ENCODE measurements around the gene KCNH3.
"Not testable (repeated sequence)": the region's sequence is repeated elsewhere in the genome, so short reads cannot be mapped to it uniquely, and the experiment has no call there.

The KCNH3 gene

DNA sequence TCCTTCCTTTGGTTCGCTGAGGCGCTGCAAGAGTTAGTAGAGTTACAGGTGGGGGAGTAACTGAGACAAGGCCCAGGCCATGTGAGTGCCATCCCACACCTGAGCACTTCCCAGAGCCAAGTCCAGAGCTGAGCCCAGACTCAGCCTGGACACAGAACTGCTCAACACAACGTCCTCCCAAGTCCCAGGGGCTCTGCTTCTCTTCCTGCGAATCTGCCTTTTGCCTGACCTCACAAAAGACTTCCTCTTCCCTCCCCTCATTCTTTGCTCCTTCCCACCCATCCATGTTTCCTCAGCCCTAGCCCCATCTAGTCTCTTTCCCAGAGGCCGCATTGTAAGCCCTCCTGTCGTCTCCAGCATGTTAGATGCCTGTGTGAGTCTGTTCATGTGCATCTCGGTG lies 45.8 kb downstream of the KCNH3 start:
- no peak for DNase-seq (ENCODE audit: low read depth)

DNA sequence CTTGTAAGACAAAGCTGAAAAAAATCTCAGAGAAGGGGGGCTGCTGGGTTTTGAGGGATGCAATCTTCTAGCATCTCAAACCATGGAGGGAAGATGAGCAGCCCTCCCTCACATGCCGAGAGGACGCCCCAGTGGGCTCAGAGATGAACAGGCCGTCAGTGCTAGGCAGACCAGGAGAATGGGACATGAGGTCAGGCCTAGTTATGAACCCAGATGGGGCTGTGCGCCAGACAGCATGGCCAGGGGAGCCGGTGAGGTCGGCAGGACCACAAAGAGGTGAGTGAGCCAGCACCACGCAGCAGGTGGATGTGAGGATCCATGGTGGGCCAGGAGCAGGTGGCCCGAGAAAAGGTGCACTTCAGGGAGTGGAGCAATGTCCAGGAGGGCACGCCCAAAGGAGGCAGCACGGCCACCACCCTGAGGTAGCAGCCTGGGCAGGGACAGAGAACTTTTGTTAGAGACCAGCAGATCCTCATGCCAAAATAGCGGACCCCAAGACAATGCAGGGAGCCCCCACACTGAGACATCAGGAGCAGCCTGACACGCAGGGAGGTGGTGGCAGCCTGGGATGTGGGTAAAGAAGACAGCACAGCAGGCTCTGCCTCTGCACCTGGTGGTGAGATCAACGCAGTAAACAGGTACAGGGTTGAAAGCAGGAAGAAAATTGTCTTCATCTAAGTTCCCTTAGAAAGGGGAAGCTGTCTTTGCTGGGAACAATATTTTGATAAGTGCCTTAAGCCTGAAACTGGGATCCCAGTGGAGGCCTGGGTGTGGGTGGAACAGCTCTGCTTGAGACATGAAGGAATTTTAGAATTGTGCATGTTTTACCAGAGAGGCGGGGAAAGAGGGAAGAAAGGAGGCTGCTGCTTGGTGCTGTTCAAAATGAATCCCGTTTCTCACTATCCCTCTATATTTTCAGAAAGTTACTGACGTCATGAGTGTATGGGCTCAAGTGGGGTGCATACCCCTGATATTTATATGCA lies 46.9 kb downstream of the KCNH3 start:
- DNase-seq (ENCODE audit: low read depth), result no peak

- no peak for DNase-seq (ENCODE audit: low read depth)
Observed at GRCh38 chr12:49587174-49587908, 48.5 kb downstream of the KCNH3 start.

DNA sequence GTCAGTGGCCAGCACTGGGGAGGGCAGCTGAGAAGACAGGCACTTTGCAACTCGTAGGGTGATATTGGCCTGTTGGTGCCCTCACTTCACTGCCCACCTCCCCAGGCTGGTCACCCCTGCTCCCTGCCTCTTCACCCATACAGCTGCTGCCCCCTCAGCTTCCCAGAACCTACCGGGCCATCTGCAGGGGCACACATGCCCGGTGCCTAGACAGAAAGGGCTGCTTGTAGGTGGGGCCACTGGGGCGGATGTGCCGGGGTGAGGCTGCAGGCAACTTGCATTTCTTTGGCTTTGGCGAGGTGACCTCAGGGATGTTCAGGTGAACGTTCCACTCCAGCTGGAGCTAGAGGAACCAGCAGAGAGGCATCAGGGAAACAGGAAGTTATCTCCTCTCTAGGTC lies 49.5 kb downstream of the KCNH3 start:
- no peak for DNase-seq (ENCODE audit: low read depth)

- DNase-seq (ENCODE audit: low read depth), result no peak
Observed at GRCh38 chr12:49588721-49589516, 50.1 kb downstream of the KCNH3 start.

GRCh38 chr12:49598527-49598926 lies 59.7 kb downstream of the KCNH3 start:
- no peak for DNase-seq (ENCODE audit: low read depth)

- no peak for DNase-seq (ENCODE audit: low read depth)
Observed at GRCh38 chr12:49599961-49600360, 61.1 kb downstream of the KCNH3 start.

GRCh38 chr12:49603721-49604120 lies 64.9 kb downstream of the KCNH3 start:
- no peak for DNase-seq (ENCODE audit: low read depth)

DNA sequence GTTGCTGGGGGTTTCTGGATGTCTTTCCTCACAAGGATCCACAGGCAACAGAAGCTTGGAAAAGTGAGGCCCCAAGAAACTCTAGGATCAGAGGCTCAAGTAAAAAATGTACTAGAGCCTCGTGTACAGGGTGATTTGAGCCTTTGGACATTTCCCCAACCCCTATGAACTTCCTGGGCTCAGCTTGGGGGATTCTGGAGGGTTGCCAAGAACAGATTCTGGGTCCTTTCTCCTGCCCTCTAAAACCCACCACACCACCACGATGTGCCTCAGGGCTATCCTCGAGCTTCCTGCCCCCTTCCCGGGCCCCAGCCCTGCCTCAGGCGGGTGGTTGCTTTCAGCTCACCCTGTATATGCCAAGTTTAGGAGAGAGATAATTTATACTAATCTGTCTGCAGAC lies 66.0 kb downstream of the KCNH3 start:
- no peak for DNase-seq (ENCODE audit: low read depth)

- DNase-seq (ENCODE audit: low read depth), result not testable (repeated sequence)
Observed at GRCh38 chr12:49605539-49605938, 66.7 kb downstream of the KCNH3 start, which contains the start of gene FAM186B. Gene FAM186B, minus strand, starts transcription at chr12:49605639. Its CDS starts 162 bp downstream, at chr12:49605477.
